HL-60/S4 treated with phorbol 12-myristate 13-acetate at 8.2 ng/mL for 4 days and 3 days (cell line): ENCODE results near the gene UBE2V1.
"Not testable (repeated sequence)": the region's sequence is repeated elsewhere in the genome, so short reads cannot be mapped to it uniquely, and the experiment has no call there.

Experiments
- in situ Hi-C: fragments of 300-500 bp; cut with MboI; formaldehyde crosslinking; loops from 2 replicates; pipeline ENCODE4 v1.15.0; 2022; ENCODE audit warnings: low sequenced_read_pairs

The UBE2V1 gene

GRCh38 chr20:50097843-50098242 is 15.1 kb downstream of the UBE2V1 start:
- in situ Hi-C loops = no loop called here

GRCh38 chr20:50096237-50096636 is 16.7 kb downstream of the UBE2V1 start:
- in situ Hi-C loops = no loop called here

- in situ Hi-C loops = no loop called here
These were observed 17.4 kb downstream of the UBE2V1 start for GRCh38 chr20:50095476-50096078.

GRCh38 chr20:50094522-50094921 is 18.4 kb downstream of the UBE2V1 start:
- in situ Hi-C loops = no loop called here

- in situ Hi-C loops = no loop called here
These were observed 19.7 kb downstream of the UBE2V1 start for GRCh38 chr20:50093240-50093639.

- in situ Hi-C loops = no loop called here
These were observed 20.5 kb downstream of the UBE2V1 start for GRCh38 chr20:50092436-50092835.

- in situ Hi-C loops = no loop called here
These were observed 23.2 kb downstream of the UBE2V1 start for GRCh38 chr20:50089787-50090177.

- in situ Hi-C loops = no loop called here
These were observed 23.7 kb downstream of the UBE2V1 start for GRCh38 chr20:50089140-50089786.

- in situ Hi-C loops = no loop called here
These were observed 24.9 kb downstream of the UBE2V1 start for GRCh38 chr20:50088022-50088421.

- in situ Hi-C loops = no loop called here
These were observed 27.2 kb downstream of the UBE2V1 start for GRCh38 chr20:50085481-50086365.

- in situ Hi-C loops = no loop called here
These were observed 27.8 kb downstream of the UBE2V1 start for GRCh38 chr20:50085146-50085480.

- in situ Hi-C loops = no loop called here
These were observed 29.9 kb downstream of the UBE2V1 start for GRCh38 chr20:50083034-50083433.

- in situ Hi-C loops = not testable (repeated sequence)
These were observed 30.9 kb downstream of the UBE2V1 start for GRCh38 chr20:50082056-50082455.

- in situ Hi-C loops = no loop called here
These were observed 34.9 kb downstream of the UBE2V1 start for GRCh38 chr20:50077818-50078601.

GRCh38 chr20:50073500-50073899 is 39.5 kb downstream of the UBE2V1 start:
- in situ Hi-C loops = no loop called here

GRCh38 chr20:50071039-50071888 is 41.7 kb downstream of the UBE2V1 start:
- in situ Hi-C loops = no loop called here

- in situ Hi-C loops = no loop called here
These were observed 42.6 kb downstream of the UBE2V1 start for GRCh38 chr20:50070361-50070760.

GRCh38 chr20:50068041-50068651 is 44.8 kb downstream of the UBE2V1 start:
- in situ Hi-C loops = loop anchor here (5.0 kb wide), 1 partner anchor 86 kb away; the partner anchor contains the start of gene SNAI1

GRCh38 chr20:50067461-50067860 is 45.5 kb downstream of the UBE2V1 start:
- in situ Hi-C loops = loop anchor here (5.0 kb wide), 1 partner anchor 85 kb away; the partner anchor contains the start of gene SNAI1

GRCh38 chr20:50067018-50067417 is 45.9 kb downstream of the UBE2V1 start:
- in situ Hi-C loops = loop anchor here (5.0 kb wide), 1 partner anchor 85 kb away; the partner anchor contains the start of gene SNAI1
